Caco-2 (cell line): Measurements from ENCODE around the gene DPF3. TPM values are rescaled to one million over a fixed set of nuclear protein-coding genes. Genes with fewer than 3 reads are reported as not detected.

Experiments
- BruUV-seq: library from RNA; stranded (reverse); fragments of 400-500 nt; replicated peaks from 2 replicates; lab custom pipeline; 2021; lab: Mats Ljungman, UMichigan
- CTCF ChIA-PET: fragments of 300-600 bp; sonication (Branson Sonifier 250); formaldehyde crosslinking; loops from one replicate; lab custom pipeline; 2022; ENCODE audit warnings: antibody characterized with exemption; lab: Charles Lee
- POLR2A ChIA-PET: fragments of 300-600 bp; sonication (Branson Sonifier 250); formaldehyde crosslinking; loops from one replicate; lab custom pipeline; 2022; ENCODE audit warnings: antibody characterized with exemption; lab: Charles Lee
- DNase-seq, 2 experiments: peaks; one replicate each; pipeline versions ENCODE4 v3.0.0 to v3.0.0-alpha.2; 2020 to 2022
- H3K27me3 ChIP-seq: replicated peaks from 2 replicates; pipeline ENCODE4 v1.6.0; 2011; ENCODE audit warnings: low read length; ENCODE audit not compliant: control insufficient read depth, insufficient read depth
- H3K36me3 ChIP-seq: 2 replicates; pipeline ENCODE4 v1.5.1; 2011; ENCODE audit warnings: low read length; ENCODE audit not compliant: control insufficient read depth, insufficient read depth
- H3K4me1 ChIP-seq: fragments of 250-450 bp; sonication (Bioruptor Pico); 2 replicates; pipeline ENCODE4 v1.5.1; 2020; ENCODE audit warnings: mild to moderate bottlenecking
- H3K4me3 ChIP-seq: 2 replicates; pipeline ENCODE4 v1.5.1; 2011; ENCODE audit warnings: low read depth, mild to moderate bottlenecking, control low read depth, low read length
- H3K9me3 ChIP-seq: fragments of 250-450 bp; sonication (Bioruptor Pico); 2 replicates; pipeline ENCODE4 v1.5.1; 2020; ENCODE audit warnings: mild to moderate bottlenecking, moderate library complexity
- H3K27ac Mint-ChIP-seq: one replicate; pipeline ENCODE4 v1.8.0; 2022; ENCODE audit warnings: mixed read lengths; ENCODE audit not compliant: unreplicated experiment
- H3K27me3 Mint-ChIP-seq: one replicate; pipeline ENCODE4 v1.8.0; 2022; ENCODE audit warnings: mixed read lengths; ENCODE audit not compliant: insufficient read depth, unreplicated experiment
- H3K36me3 Mint-ChIP-seq: one replicate; pipeline ENCODE4 v1.8.0; 2022; ENCODE audit warnings: mild to moderate bottlenecking, mixed read lengths; ENCODE audit not compliant: insufficient read depth, unreplicated experiment
- H3K4me1 Mint-ChIP-seq: one replicate; pipeline ENCODE4 v1.8.0; 2022; ENCODE audit warnings: low read depth, mixed read lengths; ENCODE audit not compliant: unreplicated experiment
- H3K4me3 Mint-ChIP-seq: one replicate; pipeline ENCODE4 v1.8.0; 2022; ENCODE audit warnings: mild to moderate bottlenecking, moderate library complexity, mixed read lengths; ENCODE audit not compliant: unreplicated experiment
- H3K9me3 Mint-ChIP-seq: one replicate; pipeline ENCODE4 v1.8.0; 2022; ENCODE audit warnings: mixed read lengths; ENCODE audit not compliant: unreplicated experiment
- intact Hi-C: fragments of 100-400 bp; cut with micrococcal nuclease; formaldehyde crosslinking; loops from one replicate; pipeline ENCODE4 v1.10.0; 2022; ENCODE audit not compliant: unreplicated experiment
- total RNA-seq: library from RNA; stranded (reverse); gene quantifications from 2 replicates; pipeline ENCODE4 v1.2.3, GENCODE V29; 2022
- TF ChIP-seq, protein P1 (sequence below), 2 experiments: fragments of 200-600 bp in 1 of 2; IDR thresholded peaks; 1 replicate in 1 of 2; 2 replicates in 1 of 2; pipeline versions ENCODE4 v1.5.1 to v1.8.0; 2011 to 2022; ENCODE audit warnings: antibody characterized with exemption in 1 of 2, control low read depth in 1 of 2, inconsistent platforms in 1 of 2, low read depth in 1 of 2, low read length in 1 of 2, mild to moderate bottlenecking in 1 of 2, moderate library complexity in 1 of 2; ENCODE audit not compliant: insufficient read depth in 1 of 2, severe bottlenecking in 1 of 2, unreplicated experiment in 1 of 2

DPF3 gene
- total RNA-seq, 1 experiment from 2014 or later = not detected

DNA sequence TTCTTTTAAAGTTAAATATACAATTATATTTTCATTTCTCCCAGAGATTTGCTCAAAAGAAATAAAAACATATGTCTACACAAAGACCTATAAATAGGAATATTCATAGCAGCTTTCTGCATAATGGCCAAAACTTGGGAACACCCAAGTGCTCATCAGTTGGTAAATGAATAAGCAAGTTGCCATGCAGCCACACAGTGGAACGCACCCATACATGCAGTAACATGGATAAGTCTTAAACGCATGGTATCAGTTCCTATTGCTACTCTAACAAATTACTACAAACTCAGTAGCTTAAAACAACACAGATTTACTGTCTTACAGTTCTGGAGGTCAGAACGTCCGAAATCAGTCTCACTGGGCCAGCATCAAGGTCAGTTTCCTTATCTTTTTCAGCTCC lies 78.5 kb downstream of the DPF3 start:
- H3K9me3 Mint-ChIP-seq = peaks cover 9% of the 10 kb centered on the region
- CTCF ChIA-PET = no interaction called here
- H3K36me3 Mint-ChIP-seq = no peaks in the 10 kb centered on the region
- H3K4me1 Mint-ChIP-seq = no peaks in the 10 kb centered on the region
- H3K27ac Mint-ChIP-seq = no peak overlapping the region
- Histone ChIP-seq H3K9me3 (peaks cover 9% of the 10 kb centered on the region), H3K27me3 (no peaks in the 10 kb centered on the region), H3K4me3 (no peak overlapping the region), H3K4me1 (no peaks in the 10 kb centered on the region), H3K36me3 (no peaks in the 10 kb centered on the region)
- H3K27me3 Mint-ChIP-seq = peaks cover 5% of the 10 kb centered on the region
- no peak for DNase-seq
- H3K4me3 Mint-ChIP-seq = no peak overlapping the region
- BruUV-seq = no TSS peak
- POLR2A ChIA-PET = no interaction called here
- TF ChIP-seq, protein P1, sequence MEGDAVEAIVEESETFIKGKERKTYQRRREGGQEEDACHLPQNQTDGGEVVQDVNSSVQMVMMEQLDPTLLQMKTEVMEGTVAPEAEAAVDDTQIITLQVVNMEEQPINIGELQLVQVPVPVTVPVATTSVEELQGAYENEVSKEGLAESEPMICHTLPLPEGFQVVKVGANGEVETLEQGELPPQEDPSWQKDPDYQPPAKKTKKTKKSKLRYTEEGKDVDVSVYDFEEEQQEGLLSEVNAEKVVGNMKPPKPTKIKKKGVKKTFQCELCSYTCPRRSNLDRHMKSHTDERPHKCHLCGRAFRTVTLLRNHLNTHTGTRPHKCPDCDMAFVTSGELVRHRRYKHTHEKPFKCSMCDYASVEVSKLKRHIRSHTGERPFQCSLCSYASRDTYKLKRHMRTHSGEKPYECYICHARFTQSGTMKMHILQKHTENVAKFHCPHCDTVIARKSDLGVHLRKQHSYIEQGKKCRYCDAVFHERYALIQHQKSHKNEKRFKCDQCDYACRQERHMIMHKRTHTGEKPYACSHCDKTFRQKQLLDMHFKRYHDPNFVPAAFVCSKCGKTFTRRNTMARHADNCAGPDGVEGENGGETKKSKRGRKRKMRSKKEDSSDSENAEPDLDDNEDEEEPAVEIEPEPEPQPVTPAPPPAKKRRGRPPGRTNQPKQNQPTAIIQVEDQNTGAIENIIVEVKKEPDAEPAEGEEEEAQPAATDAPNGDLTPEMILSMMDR (IDR thresholded peaks at IDR 0.05; ENCODE audit: insufficient read depth in 1 of 2, low read depth in 1 of 2, low read length in 1 of 2, severe bottlenecking in 1 of 2, unreplicated experiment in 1 of 2) = no peak
- intact Hi-C loops = no loop called here

DNA sequence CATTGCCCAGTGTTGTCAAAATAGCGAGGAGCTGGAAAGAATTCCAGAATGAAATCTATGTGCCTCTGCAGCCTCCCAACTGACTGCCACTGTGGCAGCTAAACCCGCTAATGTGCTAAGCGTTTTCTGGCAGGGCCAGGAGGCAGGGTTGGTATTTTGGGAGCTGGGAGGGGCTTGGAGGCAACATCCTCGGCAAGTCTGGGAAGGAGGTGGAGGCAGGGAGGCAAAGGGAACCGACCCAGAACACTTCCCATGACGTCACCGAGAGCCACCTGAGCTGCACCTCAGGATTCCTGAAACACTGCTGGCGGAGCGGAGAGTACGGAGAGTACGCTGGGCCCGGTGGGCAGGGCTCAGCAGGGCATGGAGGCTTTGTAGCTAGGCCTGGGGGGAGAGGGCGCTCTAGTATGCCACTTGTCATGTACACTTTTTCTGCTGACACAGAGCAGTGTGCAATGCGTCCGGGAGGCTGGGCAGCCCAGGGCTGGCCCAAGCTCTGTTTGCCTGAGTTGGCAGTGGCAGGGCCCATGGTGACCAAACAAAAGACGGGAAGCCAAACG lies 81.5 kb downstream of the DPF3 start:
- H3K9me3 Mint-ChIP-seq = no peaks in the 10 kb centered on the region
- CTCF ChIA-PET = no interaction called here
- no TSS peak for BruUV-seq
- H3K27ac Mint-ChIP-seq = no peak overlapping the region
- POLR2A ChIA-PET = no interaction called here
- no peaks in the 10 kb centered on the region for H3K9me3 ChIP-seq
- TF ChIP-seq, protein P1 (IDR thresholded peaks at IDR 0.05; ENCODE audit: insufficient read depth in 1 of 2, low read depth in 1 of 2, low read length in 1 of 2, severe bottlenecking in 1 of 2, unreplicated experiment in 1 of 2) = no peak
- no peak overlapping the region for H3K4me3 Mint-ChIP-seq
- H3K36me3 Mint-ChIP-seq = no peaks in the 10 kb centered on the region
- intact Hi-C loops = no loop called here
- DNase-seq = no peak
- no peaks in the 10 kb centered on the region for H3K4me1 Mint-ChIP-seq
- no peaks in the 10 kb centered on the region for H3K36me3 ChIP-seq
- no peaks in the 10 kb centered on the region for H3K27me3 ChIP-seq
- H3K4me1 ChIP-seq = no peaks in the 10 kb centered on the region
- no peak overlapping the region for H3K4me3 ChIP-seq
- peaks cover 10% of the 10 kb centered on the region for H3K27me3 Mint-ChIP-seq

DNA sequence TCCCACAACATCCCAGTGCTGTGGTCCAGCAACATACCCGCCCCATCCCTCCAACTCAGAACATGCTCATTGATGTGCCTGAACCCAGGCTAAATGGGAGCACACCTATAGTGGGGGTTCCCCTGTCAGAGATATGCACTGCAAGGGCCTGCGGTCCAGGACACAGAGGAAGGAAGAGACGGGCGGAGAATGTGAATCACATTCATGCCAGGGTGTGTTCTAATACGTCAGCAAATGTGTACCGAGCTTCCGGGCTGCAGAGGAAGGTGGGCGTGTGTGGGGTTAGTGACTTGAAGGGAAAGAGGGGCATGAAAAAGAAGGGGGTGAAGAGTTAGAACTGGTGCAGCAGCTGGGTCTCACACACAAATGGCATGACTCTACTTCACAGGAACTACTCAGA lies 83.7 kb downstream of the DPF3 start:
- TF ChIP-seq, protein P1 (IDR thresholded peaks at IDR 0.05; ENCODE audit: insufficient read depth in 1 of 2, low read depth in 1 of 2, low read length in 1 of 2, severe bottlenecking in 1 of 2, unreplicated experiment in 1 of 2) = no peak
- Mint-ChIP-seq H3K36me3 (no peaks in the 10 kb centered on the region), H3K4me3 (no peak overlapping the region), H3K4me1 (no peaks in the 10 kb centered on the region), H3K27ac (no peak overlapping the region), H3K27me3 (peaks cover 9% of the 10 kb centered on the region), H3K9me3 (no peaks in the 10 kb centered on the region)
- no peak for DNase-seq
- no TSS peak for BruUV-seq
- Histone ChIP-seq H3K4me1 (no peaks in the 10 kb centered on the region), H3K27me3 (no peaks in the 10 kb centered on the region), H3K9me3 (no peaks in the 10 kb centered on the region), H3K36me3 (no peaks in the 10 kb centered on the region), H3K4me3 (no peak overlapping the region)
- POLR2A ChIA-PET = no interaction called here
- intact Hi-C loops = no loop called here
- CTCF ChIA-PET = no interaction called here
